GM19468 (cell line): ENCODE measurements around the gene TMEM196.
A peak's percentile ranks its signal among the peaks of the same experiment; 100 is the strongest.

Source experiments
- ATAC-seq: cut with Tn5 transposase; IDR thresholded peaks from one replicate; pipeline ENCODE4 v1.9.1; 2021; ENCODE audit warnings: mild to moderate bottlenecking, moderate library complexity, moderate number of reproducible peaks; ENCODE audit not compliant: unreplicated experiment; ENCODE audit errors: extremely low read depth

TMEM196 gene

DNA sequence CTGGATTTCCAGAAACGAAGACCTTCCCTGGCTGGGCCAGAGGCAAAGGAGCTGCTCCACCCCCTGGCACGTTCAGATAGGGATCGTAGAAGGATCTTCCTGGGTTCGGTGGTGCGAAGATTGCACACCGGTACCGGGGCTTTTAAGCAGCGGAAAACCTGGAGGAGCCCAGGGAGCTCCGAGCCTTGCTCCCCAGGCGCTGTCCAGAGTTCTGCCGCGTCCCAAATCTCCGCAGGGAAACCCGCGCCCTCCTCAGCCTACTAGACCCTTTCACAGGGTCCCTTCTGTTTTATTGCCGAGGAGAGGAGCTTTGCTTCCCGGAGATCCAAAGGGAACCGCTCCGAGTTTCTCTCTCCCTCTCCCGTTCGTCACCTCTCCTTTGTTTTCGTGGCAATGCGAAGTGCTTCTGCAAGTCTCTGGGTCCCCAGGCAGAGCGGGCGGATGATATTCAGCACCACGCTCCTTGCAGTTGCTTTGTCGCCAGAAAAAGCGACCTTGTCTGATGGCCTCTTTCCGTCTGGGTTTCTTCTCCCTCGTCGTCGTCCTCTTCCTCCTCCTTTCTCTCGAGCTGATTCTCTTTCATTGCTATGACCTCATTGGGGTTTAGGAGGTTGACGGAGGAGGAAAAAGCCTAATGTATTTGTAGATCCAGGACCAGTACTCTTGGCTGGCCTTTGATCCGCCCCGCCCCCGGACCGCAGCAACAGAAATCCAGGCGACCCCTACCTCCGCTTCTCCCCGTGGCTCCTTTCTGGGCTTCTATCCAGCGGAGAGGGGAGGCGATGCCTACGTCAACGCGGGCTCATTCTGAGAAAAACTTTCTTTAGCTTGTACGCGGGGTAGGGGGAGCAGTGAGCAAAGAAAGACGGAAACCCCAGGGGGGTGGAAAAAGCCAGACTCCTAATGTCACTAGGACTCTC, at the start of gene TMEM196:
Gene TMEM196 (minus strand): TSS at position 777 of the 920 bp plus-strand sequence. CDS start 921 bp downstream, outside the sequence.
- ATAC-seq: no peak

DNA sequence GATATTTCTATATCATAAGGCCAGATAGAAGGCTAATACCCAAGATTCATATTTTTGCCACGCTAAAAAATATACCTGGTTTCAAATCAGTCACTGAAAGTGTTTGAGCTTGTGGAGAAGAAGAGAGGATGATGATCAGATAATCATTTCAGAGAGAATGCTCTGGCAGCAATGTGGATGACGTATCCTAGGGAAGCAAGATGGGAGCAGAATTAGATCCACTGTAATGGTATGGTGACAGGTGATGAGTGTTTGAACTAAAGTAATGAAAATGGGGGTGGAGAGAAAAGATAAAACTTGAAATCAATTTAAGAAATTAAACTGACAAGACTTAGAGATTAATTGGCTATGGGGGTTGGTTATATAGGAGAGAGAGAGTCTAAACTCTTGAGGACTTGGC, 42.7 kb upstream of the TMEM196 start:
- no peak for ATAC-seq

DNA sequence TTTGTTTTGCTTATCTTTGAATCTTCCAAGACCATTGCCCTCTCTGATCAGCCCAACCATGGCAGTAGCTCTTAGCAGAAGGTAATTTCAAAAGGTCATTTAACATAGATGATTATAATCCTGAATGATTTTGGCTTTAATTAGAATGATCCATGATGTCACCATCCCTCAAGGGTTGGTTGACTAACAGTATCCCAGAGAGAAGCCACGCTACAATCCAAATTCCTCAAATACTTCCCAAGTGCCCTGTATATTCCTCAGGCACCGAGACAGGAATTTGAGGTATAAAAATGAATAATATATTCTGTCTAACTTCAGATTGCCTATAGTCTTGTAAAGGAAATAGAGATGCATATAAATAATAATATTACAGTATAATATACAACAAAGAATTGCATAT, 42.1 kb upstream of the TMEM196 start:
- no peak for ATAC-seq

DNA sequence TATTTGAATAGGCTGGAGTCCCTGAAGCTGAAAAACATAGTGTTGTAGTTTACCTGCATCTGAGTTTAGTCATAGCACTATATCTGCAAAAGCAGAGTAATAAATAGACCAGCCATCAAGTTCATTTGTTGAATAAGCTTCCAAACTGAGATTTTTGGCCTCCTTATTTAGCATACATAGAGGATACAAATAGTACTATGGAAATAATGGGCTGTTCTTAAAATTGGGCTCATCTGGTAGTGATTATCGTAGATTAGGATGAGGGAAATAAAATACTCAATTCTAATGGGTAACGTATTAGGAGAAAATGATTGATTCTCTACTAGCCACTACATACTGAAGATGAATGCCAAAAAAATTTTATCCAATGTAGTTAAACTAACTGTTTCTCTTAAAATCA, 41.4 kb upstream of the TMEM196 start:
- no peak for ATAC-seq

DNA sequence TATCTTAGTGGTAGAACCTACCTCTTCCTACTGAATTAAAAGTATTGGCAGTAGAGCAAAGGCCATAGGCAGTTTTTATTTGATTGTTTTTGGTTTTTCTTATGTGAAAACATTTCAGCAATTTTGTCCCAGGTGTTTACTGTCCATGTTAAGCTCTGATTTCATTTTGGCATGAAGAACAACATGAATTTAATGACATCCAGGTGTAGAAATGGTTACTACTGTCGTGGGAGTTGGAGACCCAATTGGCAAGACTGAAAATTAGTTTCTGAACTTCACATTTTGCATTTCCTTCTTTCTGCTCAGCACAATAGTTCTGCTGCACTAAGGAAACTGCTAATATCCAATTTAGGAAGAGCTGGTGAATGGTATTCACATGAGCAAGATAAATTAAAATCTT, 38.0 kb upstream of the TMEM196 start:
- ATAC-seq: no peak

DNA sequence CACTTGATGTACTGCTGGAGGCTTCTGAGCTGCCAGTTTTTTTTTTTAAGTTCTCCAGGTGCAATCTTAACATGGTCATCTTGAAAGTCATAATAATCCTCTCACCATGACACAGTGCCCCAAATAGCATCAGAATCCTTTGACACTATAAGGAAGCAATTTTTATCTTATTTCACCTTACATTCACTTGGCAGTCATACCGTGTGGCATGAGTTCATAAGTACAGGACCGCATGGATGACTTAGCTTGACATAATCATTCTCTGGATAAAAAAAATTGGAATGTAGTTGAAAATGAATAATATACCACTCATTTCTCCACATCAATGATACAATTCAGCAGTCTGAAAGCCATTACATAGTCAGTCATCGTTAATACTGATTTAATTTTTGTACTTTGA, 25.6 kb upstream of the TMEM196 start:
- no peak for ATAC-seq

DNA sequence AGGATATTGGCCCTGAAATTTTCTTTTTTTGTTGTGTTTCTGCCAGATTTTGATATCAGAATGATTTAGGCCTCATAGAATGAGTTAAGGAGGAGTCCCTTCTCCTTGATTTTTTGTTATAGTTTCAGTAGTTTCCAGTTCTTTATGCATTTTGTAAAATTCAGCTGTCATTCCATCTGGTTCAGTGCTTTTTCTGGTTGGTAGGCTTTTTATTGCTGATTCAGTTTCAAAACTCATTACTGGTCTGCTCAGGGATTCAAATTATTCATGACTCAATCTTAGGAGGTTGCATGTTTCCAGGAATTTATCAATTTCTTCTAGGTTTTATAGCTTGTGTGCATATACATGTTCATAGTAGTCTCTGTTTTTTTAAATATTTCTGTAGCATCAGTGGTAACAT, 10.1 kb upstream of the TMEM196 start:
- ATAC-seq: no peak

DNA sequence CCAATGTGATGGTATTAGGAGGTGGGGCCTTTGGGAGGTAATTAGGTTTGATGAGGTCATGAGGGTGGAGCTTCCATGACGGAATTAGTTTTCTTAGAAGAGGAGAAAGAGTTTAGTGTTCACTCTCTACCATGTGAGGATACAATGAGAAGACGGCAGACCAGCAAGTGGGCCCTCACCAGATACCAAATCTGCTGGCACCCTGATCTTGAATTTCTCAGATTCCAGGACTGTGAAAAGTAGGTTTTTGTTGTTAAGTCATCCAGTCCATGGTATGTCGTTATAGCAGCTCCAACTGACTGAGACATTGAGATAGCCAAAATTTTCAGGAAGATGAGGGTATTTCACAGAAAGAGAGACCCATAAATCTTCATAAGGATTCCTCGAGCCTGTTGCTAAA, 3.6 kb upstream of the TMEM196 start:
- ATAC-seq: no peak

DNA sequence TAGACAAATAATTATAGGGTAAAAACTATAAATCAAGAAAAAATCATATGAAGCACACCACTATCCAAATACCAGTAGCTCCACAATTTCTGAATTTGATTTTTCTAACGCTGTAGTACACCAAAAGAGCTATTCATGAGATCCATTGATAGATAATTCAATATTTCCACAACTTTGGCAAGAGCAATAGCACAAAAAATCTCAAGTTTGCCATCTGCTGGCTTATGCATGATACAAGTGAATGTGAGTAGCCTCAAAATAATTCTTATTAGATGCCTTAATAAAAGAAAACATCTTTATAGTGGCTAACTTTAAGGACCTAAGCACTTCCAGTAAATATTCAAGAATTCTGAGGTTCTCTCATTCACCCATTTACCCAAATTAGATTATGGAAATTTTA, 2.2 kb upstream of the TMEM196 start:
- no peak for ATAC-seq

DNA sequence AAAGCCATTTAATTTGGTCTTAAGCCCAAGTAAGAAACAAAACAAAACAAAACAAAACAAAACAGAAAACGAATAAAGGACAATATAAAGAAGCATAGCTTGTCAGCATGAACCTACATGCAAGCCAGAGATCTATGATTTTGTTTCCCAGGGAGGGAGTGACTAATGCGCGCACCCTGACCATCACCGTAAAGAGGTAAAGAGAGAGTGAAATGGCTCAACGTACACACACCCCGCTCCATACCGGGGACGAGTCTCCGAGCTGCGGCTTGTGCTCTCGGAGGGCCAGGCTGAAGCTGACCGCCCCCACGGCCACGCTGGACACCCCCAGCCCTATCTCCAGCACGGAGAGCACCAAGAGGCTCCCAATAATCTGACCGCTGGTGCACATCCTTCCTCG, 1.1 kb downstream of the TMEM196 start:
- ATAC-seq: no peak

DNA sequence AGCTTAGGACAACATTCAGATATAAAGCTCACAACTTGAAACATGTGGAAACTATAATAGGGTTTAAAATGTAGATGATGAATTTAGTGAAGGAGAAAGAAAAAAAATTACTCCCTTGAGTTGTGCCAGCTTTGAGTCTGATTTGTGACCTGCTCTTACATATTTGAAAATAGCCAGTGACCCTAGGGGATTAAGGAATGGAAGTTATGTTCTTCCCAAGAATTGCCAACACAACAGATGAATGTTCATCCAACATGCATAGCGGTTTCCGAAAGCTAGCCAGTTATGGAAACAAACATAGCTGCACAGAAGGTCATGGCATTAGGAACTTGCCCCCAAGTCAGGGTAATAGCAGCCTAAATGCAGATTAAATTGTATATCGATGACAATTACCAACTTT, 10.8 kb downstream of the TMEM196 start:
- ATAC-seq: no peak

DNA sequence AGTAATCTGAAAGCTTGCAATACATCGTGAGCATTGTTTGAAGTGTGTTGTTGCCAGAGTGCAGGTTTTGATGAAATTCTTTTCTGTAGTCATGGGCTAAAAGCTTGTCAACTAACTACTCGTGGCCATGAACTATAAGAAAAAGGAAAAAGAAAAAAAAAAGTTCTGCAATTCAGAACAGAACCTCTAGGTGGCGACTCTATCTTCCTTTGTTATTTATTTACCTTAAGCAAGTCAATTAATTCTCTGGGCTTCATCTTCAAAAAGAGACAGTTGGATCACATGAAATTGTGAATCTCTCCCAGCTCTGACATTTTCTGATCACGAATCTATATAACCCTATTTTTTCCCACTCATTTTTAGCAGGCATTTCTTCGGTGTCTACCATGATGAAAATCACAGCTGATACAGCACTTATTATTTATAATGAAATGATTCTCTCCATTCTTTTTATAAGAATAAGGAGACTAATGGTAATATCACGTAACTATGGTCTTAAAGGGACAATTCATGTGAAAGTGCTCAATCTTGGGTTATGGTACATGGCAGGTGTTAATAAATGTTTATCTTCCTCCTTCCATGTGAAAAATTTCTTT, 18.8 kb downstream of the TMEM196 start:
- no peak for ATAC-seq

DNA sequence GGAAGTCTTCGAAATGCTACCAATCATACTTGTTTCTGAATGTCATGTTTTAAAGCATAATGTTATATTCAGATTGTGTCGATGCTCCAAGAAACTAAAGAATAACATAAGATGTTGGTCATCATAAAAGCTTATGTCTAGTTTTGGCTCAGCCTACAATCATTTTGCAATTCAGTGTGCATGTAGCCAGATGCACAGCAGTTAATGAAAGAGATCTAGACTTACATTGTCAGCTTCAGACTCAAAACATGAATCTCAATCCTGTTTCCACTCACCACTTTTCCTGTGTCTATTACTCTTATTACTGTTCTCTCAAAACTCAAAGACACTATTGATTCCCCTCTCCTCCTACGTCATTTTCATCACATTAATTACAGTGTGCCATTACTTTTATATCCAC, 21.4 kb downstream of the TMEM196 start:
- no peak for ATAC-seq

DNA sequence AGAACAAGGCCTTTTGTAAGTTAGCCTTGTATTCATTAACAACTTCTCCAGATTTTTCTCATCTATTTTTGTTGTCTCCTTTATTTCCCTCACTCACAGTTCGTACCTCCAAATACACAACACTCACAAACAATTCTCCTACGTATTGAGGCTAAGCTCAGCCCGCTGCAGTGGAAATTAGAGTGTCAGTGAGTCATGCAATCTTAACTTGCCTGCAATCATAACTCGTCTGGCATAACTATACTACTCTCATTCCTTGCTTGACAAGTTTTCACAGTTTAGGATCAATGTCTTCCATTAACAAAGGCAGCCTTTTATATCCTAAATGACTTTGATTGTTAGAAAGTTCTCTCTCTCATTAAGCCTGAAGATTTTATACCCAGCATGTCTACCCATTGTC, 23.8 kb downstream of the TMEM196 start:
- no peak for ATAC-seq

DNA sequence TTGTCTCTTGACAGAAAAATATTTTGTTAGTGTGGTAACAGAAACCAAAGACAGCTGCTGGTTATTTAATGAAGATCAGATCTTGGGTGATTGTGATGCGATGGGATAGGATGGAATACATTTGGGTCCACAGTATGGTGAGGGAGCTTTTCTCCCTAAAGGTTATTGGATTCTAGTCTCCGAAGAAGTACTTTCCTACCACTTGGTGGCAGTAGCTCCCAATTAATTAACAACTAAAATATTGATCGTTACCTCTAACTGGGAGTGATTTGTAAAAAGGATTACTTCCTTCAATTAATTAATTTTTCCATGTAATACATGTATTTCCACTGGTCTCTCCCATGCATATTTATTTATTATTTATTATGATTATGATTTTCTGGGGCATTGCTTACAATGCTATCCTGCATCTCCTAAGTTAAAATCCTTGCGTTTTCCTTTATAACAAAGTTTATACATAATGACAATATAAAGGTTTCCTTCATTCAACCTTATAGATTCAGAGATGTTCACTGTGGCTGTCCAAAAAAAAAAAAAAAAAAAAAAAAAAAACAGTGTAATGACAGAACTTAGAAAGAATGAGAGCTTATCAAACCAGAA, 25.6 kb downstream of the TMEM196 start:
- ATAC-seq: peak; percentile 52

DNA sequence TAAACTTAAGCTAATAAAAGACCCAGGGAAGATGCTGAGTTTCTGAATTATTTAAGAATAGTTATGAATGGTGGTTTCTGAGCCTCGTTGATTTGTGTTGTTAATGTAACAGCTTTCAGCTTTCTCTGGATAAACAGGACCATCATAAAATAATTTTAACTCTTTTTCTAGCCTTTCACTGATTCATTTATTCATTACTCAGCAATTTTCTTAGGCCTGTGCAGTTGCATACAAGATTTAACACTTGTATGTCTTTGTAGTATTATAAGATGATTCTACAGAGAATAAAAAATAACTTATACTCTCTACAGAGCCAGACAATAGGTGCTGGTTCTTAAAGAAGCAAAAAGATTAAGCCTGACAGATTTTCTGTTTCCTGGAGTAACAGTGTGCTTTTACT, 29.3 kb downstream of the TMEM196 start:
- no peak for ATAC-seq

DNA sequence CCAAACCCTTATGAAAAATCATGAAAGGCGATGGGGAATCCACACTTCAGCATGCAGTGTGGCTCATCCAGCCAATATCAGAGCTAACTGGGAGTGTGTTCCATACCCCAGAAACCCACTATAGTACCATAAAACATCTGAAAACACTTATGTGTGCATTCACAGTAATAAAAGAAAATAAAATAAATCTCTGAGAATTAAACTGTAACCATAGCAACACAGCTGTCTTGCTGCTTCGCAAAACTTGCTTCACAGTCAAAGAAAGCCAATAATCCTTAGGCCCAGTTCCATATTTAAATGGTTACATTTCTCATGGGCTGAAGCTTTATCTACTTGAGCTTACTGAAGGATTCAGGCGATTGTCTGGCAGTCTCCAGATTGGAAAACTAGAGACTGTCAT, 44.7 kb downstream of the TMEM196 start:
- ATAC-seq: no peak

DNA sequence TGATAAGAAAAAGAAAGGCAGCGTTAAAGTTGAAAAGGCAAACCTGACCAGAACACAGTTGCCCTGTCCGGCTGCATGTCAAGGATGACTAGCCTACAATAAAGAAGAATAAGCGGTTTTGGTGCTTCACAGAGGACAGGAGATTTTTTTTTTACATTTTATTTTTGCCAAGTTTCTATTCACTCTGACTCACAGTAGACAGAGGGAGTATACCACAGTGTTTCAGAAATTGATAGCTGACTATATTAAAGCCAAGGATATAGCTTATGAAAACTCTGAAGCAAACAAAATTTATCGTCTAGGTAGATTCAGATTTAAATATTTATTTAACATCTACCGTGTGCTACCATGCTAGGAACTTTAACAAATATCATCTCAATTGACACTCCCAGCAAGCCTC, 47.6 kb downstream of the TMEM196 start:
- ATAC-seq: no peak

DNA sequence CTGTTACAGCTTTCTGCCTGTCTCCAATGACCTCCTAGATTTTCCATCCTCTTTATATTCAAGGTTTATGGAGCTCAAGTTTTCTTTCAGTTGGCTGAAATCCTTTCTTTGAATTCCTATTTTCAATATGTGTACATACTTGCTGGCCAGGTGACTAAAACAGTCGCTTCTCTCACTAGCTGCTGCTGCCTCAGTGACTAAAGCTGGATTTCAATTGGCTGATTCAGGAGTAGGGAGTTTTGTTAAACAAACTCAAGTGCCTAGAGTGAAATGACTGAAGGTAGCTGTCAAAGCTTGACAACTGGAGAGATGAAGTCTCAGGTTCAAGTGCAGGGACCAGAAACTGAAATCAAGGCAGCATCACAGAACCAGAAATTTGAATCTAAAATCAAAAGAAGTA, 57.9 kb downstream of the TMEM196 start:
- no peak for ATAC-seq

DNA sequence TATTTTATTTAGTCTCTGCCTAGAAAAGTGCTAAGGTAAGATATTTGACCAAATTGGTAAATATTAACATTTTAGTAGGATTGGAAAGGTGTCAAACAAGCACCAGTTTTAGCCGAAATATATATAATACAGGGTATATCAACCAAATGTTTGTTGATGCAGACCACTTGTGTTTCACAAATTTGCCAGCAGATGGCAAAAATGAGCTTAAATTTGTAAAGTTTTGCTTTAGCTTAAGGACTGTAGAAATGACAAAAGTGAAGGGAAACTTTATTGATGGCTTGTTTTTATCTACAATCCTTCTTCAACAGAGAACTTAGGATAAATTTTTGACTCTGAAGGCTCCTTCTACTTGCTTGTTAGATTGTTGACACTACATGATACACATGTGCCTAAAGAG, 59.7 kb downstream of the TMEM196 start:
- ATAC-seq: no peak

DNA sequence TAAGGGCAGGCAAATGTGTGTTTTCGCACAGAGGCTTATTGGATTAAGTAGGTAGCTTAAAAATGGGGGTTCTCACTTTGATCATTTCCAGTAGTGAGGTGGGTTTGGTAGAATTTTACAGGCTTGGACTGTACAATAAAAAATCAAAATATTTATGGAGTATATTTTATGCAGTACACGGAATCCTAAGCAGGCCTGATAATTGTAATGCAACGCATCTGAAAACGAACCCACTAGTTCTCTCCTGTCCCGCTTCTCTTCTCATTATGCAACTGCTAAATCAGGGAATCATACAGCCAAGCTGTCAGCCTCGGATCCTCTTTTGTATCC, 64.2 kb downstream of the TMEM196 start:
- no peak for ATAC-seq
